Stimulated activated CD4-positive, alpha-beta T cell treated with anti-CD3 and anti-CD28 coated beads, TNF-alpha, amount 100 ng/mL, for 24 hours (primary cell): ENCODE measurements around the gene PPP2CA.
"Not testable (repeated sequence)": the region's sequence is repeated elsewhere in the genome, so short reads cannot be mapped to it uniquely, and the experiment has no call there.

Experiments
- DNase-seq, 3 experiments: peaks; one replicate each; pipeline ENCODE4 v3.0.0-alpha.2; 2020; ENCODE audit warnings: low read depth in 3 of 3

The PPP2CA gene

GRCh38 chr5:134189031-134189430, 36.8 kb downstream of the PPP2CA start:
- DNase-seq: no peak

- DNase-seq: no peak
Observed at GRCh38 chr5:134188092-134188491, 37.8 kb downstream of the PPP2CA start.

GRCh38 chr5:134184155-134185135, 41.4 kb downstream of the PPP2CA start:
- DNase-seq: peak; percentile 57 to 73 (median 64)

GRCh38 chr5:134183481-134183880, 42.4 kb downstream of the PPP2CA start:
- DNase-seq: no peak

- no peak for DNase-seq
Observed at GRCh38 chr5:134178096-134178419, 47.8 kb downstream of the PPP2CA start.

- no peak for DNase-seq
Observed at GRCh38 chr5:134177369-134178095, 48.3 kb downstream of the PPP2CA start.

- DNase-seq: peak; percentile 69 to 82 (median 71)
Observed at GRCh38 chr5:134176511-134177368, 49.1 kb downstream of the PPP2CA start, which contains the start of gene SKP1. Gene SKP1, minus strand, starts transcription at chr5:134176950. Its CDS starts 2,928 bp downstream, at chr5:134174022.

- DNase-seq: peak in 1 of 3 experiments; percentile 12
Observed at GRCh38 chr5:134175921-134176510, 49.9 kb downstream of the PPP2CA start.

- DNase-seq: no peak
Observed at GRCh38 chr5:134174841-134175839, 50.7 kb downstream of the PPP2CA start.

GRCh38 chr5:134171972-134172371, 53.9 kb downstream of the PPP2CA start:
- no peak for DNase-seq

GRCh38 chr5:134162592-134162991, 63.3 kb downstream of the PPP2CA start:
- no peak for DNase-seq

GRCh38 chr5:134161513-134162395, 64.1 kb downstream of the PPP2CA start:
- DNase-seq: no peak

- DNase-seq: no peak
Observed at GRCh38 chr5:134153657-134154056, 72.2 kb downstream of the PPP2CA start.

GRCh38 chr5:134153241-134153640, 72.6 kb downstream of the PPP2CA start:
- no peak for DNase-seq

- not testable (repeated sequence) for DNase-seq
Observed at GRCh38 chr5:134152173-134152832, 73.6 kb downstream of the PPP2CA start.

- no peak for DNase-seq
Observed at GRCh38 chr5:134151723-134152122, 74.2 kb downstream of the PPP2CA start.

- DNase-seq: no peak
Observed at GRCh38 chr5:134149571-134150303, 76.1 kb downstream of the PPP2CA start.
